ENCODE data around the gene MAPK1. TPM values are rescaled to one million over a fixed set of nuclear protein-coding genes. Genes with fewer than 3 reads are reported as not detected.
"Not testable (repeated sequence)": the region's sequence is repeated elsewhere in the genome, so short reads cannot be mapped to it uniquely, and the experiment has no call there.

MAPK1 gene
- total and polyA plus RNA-seq, 2 donors (not counting 3 experiments of a cell fraction or from before 2014, with no cell fraction given): 50.9 to 163 TPM

GRCh38 chr22:21849489-21849888, 18.0 kb downstream of the MAPK1 start:
- Histone ChIP-seq H3K9ac (replicated peaks; ENCODE audit: extremely low read depth, insufficient read depth, low read length) (no peak overlapping the region), H3K36me3 (ENCODE audit: control insufficient read depth in 2 of 2, extremely low read depth in 1 of 2, insufficient read depth in 2 of 2, low read length in 2 of 2) (no peaks in the 10 kb centered on the region), H3K9me3 (replicated peaks; ENCODE audit: control insufficient read depth, insufficient read depth, low read length) (no peaks in the 10 kb centered on the region), H3K27ac (ENCODE audit: insufficient read depth, low read depth, low read length) (no peak overlapping the region), H4K20me1 (replicated peaks; ENCODE audit: control insufficient read depth, extremely low read depth, insufficient read depth, low read length) (peaks cover 10% of the 10 kb centered on the region), H2AFZ (ENCODE audit: low read depth, low read length) (no peak overlapping the region), H3K4me1 (ENCODE audit: control insufficient read depth, extremely low read depth, insufficient read depth, low read length) (no peaks in the 10 kb centered on the region), H3K4me3 (replicated peaks in 1 of 3; ENCODE audit: insufficient read depth in 1 of 3, low read depth in 1 of 3, low read length in 3 of 3) (no peak overlapping the region), H3K4me2 (ENCODE audit: insufficient read depth, low read length) (no peak overlapping the region), H3K27me3 (ENCODE audit: control insufficient read depth in 2 of 2, insufficient read depth in 2 of 2, low read length in 2 of 2) (no peaks in the 10 kb centered on the region), H3K79me2 (ENCODE audit: control insufficient read depth, insufficient read depth, low read length) (peaks cover 93% of the 10 kb centered on the region), H3K9me1 (replicated peaks; ENCODE audit: control insufficient read depth, extremely low read depth, insufficient read depth, low read length) (no peaks in the 10 kb centered on the region)
- TF ChIP-seq POLR2AphosphoS5 (IDR thresholded peaks at IDR 0.05; ENCODE audit: insufficient read depth, low read depth, low read length) (no peak), EZH2 (IDR thresholded peaks at IDR 0.05; ENCODE audit: borderline replicate concordance, low read depth, low read length, severe bottlenecking) (no peak), MYC (IDR thresholded peaks at IDR 0.05; ENCODE audit: low read depth, low read length) (no peak), GATA2 (IDR thresholded peaks at IDR 0.05; ENCODE audit: insufficient read depth, insufficient read length, low read depth, low read length) (no peak), MAX (IDR thresholded peaks at IDR 0.05; ENCODE audit: insufficient read depth, insufficient read length) (no peak), FOS (IDR thresholded peaks at IDR 0.05; ENCODE audit: borderline replicate concordance, insufficient read depth, low read length) (no peak), CTCF (IDR thresholded peaks at IDR 0.05; ENCODE audit: extremely low read depth in 1 of 2, insufficient read depth in 1 of 2, low read depth in 1 of 2, low read length in 2 of 2) (no peak), POLR2A (IDR thresholded peaks at IDR 0.05; ENCODE audit: low read depth, low read length) (no peak), JUN (IDR thresholded peaks at IDR 0.05; ENCODE audit: borderline replicate concordance, insufficient read depth, insufficient read length, low read depth) (no peak)
- intact Hi-C loops (cut with micrococcal nuclease): no loop called here
- dilution Hi-C loops (cut with MboI; ENCODE audit: extremely low pct_ligation_motif_present, low sequenced_read_pairs): no loop called here
- DNase-seq (ENCODE audit: low read depth, low spot score) (no peak), FAIRE-seq (no peak)
- POLR2A ChIA-PET: interaction anchor here (0.6 kb wide), 1 partner anchor 272 kb away, joined by 3 read pairs; no protein-coding TSS in a partner anchor
- CTCF ChIA-PET: interaction anchor here (0.7 to 1.4 kb wide), 3 partner anchors 24 to 260 kb away, joined by 3 to 4 read pairs (median 4); no protein-coding TSS in a partner anchor
- BruUV-seq (replicated peaks): no TSS peak

- H3K4me1 ChIP-seq (ENCODE audit: control insufficient read depth, extremely low read depth, insufficient read depth, low read length); H3K27ac ChIP-seq (ENCODE audit: insufficient read depth, low read depth, low read length); DNase-seq (ENCODE audit: low read depth, low spot score); H3K27me3 ChIP-seq (ENCODE audit: control insufficient read depth in 2 of 2, insufficient read depth in 2 of 2, low read length in 2 of 2); BruUV-seq (replicated peaks); H3K4me3 ChIP-seq (replicated peaks in 1 of 3; ENCODE audit: insufficient read depth in 1 of 3, low read depth in 1 of 3, low read length in 3 of 3); dilution Hi-C loops (cut with MboI; ENCODE audit: extremely low pct_ligation_motif_present, low sequenced_read_pairs); H3K4me2 ChIP-seq (ENCODE audit: insufficient read depth, low read length); intact Hi-C loops (cut with micrococcal nuclease); H3K36me3 ChIP-seq (ENCODE audit: control insufficient read depth in 2 of 2, extremely low read depth in 1 of 2, insufficient read depth in 2 of 2, low read length in 2 of 2); FAIRE-seq; H3K9ac ChIP-seq (replicated peaks; ENCODE audit: extremely low read depth, insufficient read depth, low read length); H3K9me1 ChIP-seq (replicated peaks; ENCODE audit: control insufficient read depth, extremely low read depth, insufficient read depth, low read length); POLR2A ChIA-PET; H2AFZ ChIP-seq (ENCODE audit: low read depth, low read length); H3K9me3 ChIP-seq (replicated peaks; ENCODE audit: control insufficient read depth, insufficient read depth, low read length): not testable (repeated sequence)
- CTCF ChIA-PET: interaction anchor here (1.4 kb wide), 1 partner anchor 23 kb away, joined by 4 read pairs; no protein-coding TSS in a partner anchor
- Histone ChIP-seq H4K20me1 (replicated peaks; ENCODE audit: control insufficient read depth, extremely low read depth, insufficient read depth, low read length) (peaks cover 12% of the 10 kb centered on the region), H3K79me2 (ENCODE audit: control insufficient read depth, insufficient read depth, low read length) (peaks cover 93% of the 10 kb centered on the region)
Observed at GRCh38 chr22:21848057-21848456, 19.4 kb downstream of the MAPK1 start.

Data from endothelial cell of umbilical vein (primary cell).